ENCODE data around the gene TAF4.

- TF ChIP-seq CTCF (IDR thresholded peaks at IDR 0.05; ENCODE audit: extremely low read depth in 1 of 2, insufficient read depth in 1 of 2, low read depth in 1 of 2, low read length in 2 of 2) (no peak), POLR2AphosphoS5 (IDR thresholded peaks at IDR 0.05; ENCODE audit: insufficient read depth, low read depth, low read length) (no peak), MAX (IDR thresholded peaks at IDR 0.05; ENCODE audit: insufficient read depth, insufficient read length) (no peak), EZH2 (IDR thresholded peaks at IDR 0.05; ENCODE audit: borderline replicate concordance, low read depth, low read length, severe bottlenecking) (no peak), POLR2A (IDR thresholded peaks at IDR 0.05; ENCODE audit: low read depth, low read length) (no peak)
Measured at GRCh38 chr20:61934716-61935530, 130.8 kb downstream of the TAF4 start.

Measured in endothelial cell of umbilical vein (primary cell).